Fibroblast of lung (primary cell): ENCODE data around the gene GSN. TPM values are rescaled to one million over a fixed set of nuclear protein-coding genes. Genes with fewer than 3 reads are reported as not detected.

Source experiments
- DNase-seq, 2 donors: peaks; one replicate each; pipeline versions ENCODE4 v3.0.0 to v3.0.0-alpha.2; 2010; ENCODE audit warnings: low read depth in 2 of 2
- H2AFZ ChIP-seq: 2 replicates; pipeline ENCODE4 v1.5.1; 2012; ENCODE audit warnings: low read length, control low read depth, inconsistent platforms
- H3K27ac ChIP-seq: 2 replicates; pipeline ENCODE4 v1.5.1; 2011; ENCODE audit warnings: low read length, control low read depth; ENCODE audit not compliant: insufficient read depth
- H3K27me3 ChIP-seq: 2 replicates; pipeline ENCODE4 v1.5.1; 2011; ENCODE audit warnings: mild to moderate bottlenecking, low read length; ENCODE audit not compliant: control insufficient read depth, insufficient read depth
- H3K36me3 ChIP-seq: 2 replicates; pipeline ENCODE4 v1.5.1; 2011; ENCODE audit warnings: low read length; ENCODE audit not compliant: control insufficient read depth, insufficient read depth
- H3K4me1 ChIP-seq: 2 replicates; pipeline ENCODE4 v1.5.1; 2011; ENCODE audit warnings: low read length; ENCODE audit not compliant: control insufficient read depth, insufficient read depth; ENCODE audit errors: extremely low read depth
- H3K4me2 ChIP-seq: 2 replicates; pipeline ENCODE4 v1.5.1; 2011; ENCODE audit warnings: low read length, control low read depth; ENCODE audit not compliant: insufficient read depth; ENCODE audit errors: extremely low read depth
- H3K4me3 ChIP-seq, 4 experiments: fragments of 200-600 bp in 1 of 4; sonication (generic) in 1 of 4; replicated peaks in 1 of 4; 2 replicates each; pipeline ENCODE4 v1.5.1; 2011 to 2016; ENCODE audit warnings: low read length in 4 of 4, low read depth in 3 of 4, mild to moderate bottlenecking in 3 of 4, control low read depth in 2 of 4, inconsistent platforms in 1 of 4, mixed read lengths in 1 of 4; ENCODE audit not compliant: insufficient read depth in 1 of 4; ENCODE audit errors: control extremely low read depth in 1 of 4
- H3K79me2 ChIP-seq: 2 replicates; pipeline ENCODE4 v1.5.1; 2012; ENCODE audit warnings: mild to moderate bottlenecking, low read length, inconsistent platforms; ENCODE audit not compliant: control insufficient read depth, insufficient read depth
- H3K9ac ChIP-seq: 2 replicates; pipeline ENCODE4 v1.5.1; 2011; ENCODE audit warnings: mild to moderate bottlenecking, low read length, control low read depth; ENCODE audit not compliant: insufficient read depth
- H3K9me3 ChIP-seq: 2 replicates; pipeline ENCODE4 v1.5.1; 2012; ENCODE audit warnings: low read depth, low read length; ENCODE audit not compliant: control insufficient read depth, insufficient read depth
- H4K20me1 ChIP-seq: 2 replicates; pipeline ENCODE4 v1.5.1; 2011; ENCODE audit warnings: low read length; ENCODE audit not compliant: control insufficient read depth, insufficient read depth; ENCODE audit errors: extremely low read depth
- EZH2 ChIP-seq: IDR thresholded peaks from 2 replicates; pipeline ENCODE4 v1.5.1; 2012; ENCODE audit warnings: low read length, control low read depth, mild to moderate bottlenecking; ENCODE audit errors: missing control alignments
- polyA plus RNA-seq, 2 donors: library from polyadenylated mRNA; depleted of rRNA in 1 of 2; stranded (reverse) in 1 of 2; unstranded in 1 of 2; fragments of >200 nt; gene quantifications; 2 replicates each; pipeline ENCODE4 v1.2.1, GENCODE V29; 2011 to 2012; ENCODE audit warnings: missing spikeins in 1 of 2
- total RNA-seq: library from RNA; depleted of rRNA; stranded (reverse); fragments of >200 nt; gene quantifications from 2 replicates; pipeline ENCODE4 v1.2.1, GENCODE V29; 2014
- TF ChIP-seq, protein P1 (sequence below), 2 donors: IDR thresholded peaks in 1 of 2; conservative IDR thresholded peaks in 1 of 2; 1 replicate in 1 of 2; 2 replicates in 1 of 2; pipeline ENCODE4 v1.5.1; 2011 to 2012; ENCODE audit warnings: low read length in 2 of 2, control low read depth in 1 of 2, inconsistent platforms in 1 of 2, low read depth in 1 of 2, mild to moderate bottlenecking in 1 of 2

Gene GSN
- total and polyA plus RNA-seq, 2 donors (not counting 1 experiment from before 2014, with no cell fraction given), result 432 to 588 TPM

DNA sequence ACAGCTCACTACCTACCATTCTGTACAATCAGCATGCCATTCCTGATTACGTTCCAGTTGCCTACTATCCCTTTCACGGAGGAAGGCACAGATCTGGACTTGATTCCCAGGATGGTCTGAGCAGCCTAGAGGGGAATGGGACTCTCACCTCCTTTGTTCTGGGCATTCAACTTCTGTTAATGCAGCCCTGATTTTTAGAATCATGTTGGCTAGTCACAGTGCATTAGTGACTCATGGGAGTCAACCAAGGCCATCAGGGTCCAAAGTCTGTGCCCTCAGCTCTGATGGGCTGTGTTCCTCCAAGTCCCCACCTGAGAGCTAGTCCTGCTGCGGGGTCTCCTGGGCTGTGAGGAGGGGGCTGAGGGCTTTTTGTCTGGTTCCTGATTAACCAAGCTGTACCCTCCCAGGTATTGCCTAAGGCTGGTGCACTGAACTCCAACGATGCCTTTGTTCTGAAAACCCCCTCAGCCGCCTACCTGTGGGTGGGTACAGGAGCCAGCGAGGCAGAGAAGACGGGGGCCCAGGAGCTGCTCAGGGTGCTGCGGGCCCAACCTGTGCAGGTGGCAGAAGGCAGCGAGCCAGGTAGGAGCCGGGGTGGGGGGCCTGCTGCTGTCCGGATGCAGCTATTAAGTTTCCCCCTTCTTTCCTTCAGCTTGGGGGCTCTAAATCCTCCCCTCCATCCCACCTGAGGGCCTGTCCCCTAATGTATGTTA lies 59.1 kb downstream of the GSN start:
- Histone ChIP-seq H3K27ac (peak overlapping the region; percentile 68), H3K79me2 (no peaks in the 10 kb centered on the region), H3K4me1 (peaks cover 31% of the 10 kb centered on the region), H3K9ac (no peak overlapping the region), H4K20me1 (no peaks in the 10 kb centered on the region), H3K27me3 (no peaks in the 10 kb centered on the region), H3K4me3 (no peak overlapping the region), H3K4me2 (no peak overlapping the region), H3K36me3 (peaks cover 49% of the 10 kb centered on the region), H2AFZ (no peak overlapping the region), H3K9me3 (no peaks in the 10 kb centered on the region)
- TF ChIP-seq, protein P1, sequence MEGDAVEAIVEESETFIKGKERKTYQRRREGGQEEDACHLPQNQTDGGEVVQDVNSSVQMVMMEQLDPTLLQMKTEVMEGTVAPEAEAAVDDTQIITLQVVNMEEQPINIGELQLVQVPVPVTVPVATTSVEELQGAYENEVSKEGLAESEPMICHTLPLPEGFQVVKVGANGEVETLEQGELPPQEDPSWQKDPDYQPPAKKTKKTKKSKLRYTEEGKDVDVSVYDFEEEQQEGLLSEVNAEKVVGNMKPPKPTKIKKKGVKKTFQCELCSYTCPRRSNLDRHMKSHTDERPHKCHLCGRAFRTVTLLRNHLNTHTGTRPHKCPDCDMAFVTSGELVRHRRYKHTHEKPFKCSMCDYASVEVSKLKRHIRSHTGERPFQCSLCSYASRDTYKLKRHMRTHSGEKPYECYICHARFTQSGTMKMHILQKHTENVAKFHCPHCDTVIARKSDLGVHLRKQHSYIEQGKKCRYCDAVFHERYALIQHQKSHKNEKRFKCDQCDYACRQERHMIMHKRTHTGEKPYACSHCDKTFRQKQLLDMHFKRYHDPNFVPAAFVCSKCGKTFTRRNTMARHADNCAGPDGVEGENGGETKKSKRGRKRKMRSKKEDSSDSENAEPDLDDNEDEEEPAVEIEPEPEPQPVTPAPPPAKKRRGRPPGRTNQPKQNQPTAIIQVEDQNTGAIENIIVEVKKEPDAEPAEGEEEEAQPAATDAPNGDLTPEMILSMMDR (conservative IDR thresholded peaks at IDR 0.05 in 1 of 2, IDR thresholded peaks at IDR 0.05 in 1 of 2; ENCODE audit: low read depth in 1 of 2, low read length in 2 of 2), result no peak
- no peak for TF ChIP-seq EZH2
- no peak for DNase-seq

DNA sequence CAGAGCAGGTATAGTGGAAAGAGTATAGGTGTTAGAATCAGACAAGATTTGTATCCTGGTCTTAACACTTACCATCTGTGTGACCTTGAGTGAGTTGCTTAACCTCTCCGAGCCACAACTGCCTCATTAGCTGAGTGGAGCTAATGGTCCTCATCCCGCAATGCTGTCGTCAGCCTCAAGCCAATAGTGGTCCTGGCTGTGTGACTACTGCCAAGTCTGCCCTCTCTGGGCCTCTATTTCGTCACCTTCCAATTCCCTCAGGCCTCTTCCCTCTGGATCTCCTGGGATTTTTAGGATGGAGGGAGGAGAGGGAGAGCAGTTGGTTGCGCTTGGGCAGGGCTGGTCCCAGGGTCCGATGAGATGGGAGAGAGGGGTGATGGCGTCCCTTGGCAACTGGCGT lies 60.5 kb downstream of the GSN start:
- H3K9me3 ChIP-seq, result no peaks in the 10 kb centered on the region
- TF ChIP-seq, protein P1 (conservative IDR thresholded peaks at IDR 0.05 in 1 of 2, IDR thresholded peaks at IDR 0.05 in 1 of 2; ENCODE audit: low read depth in 1 of 2, low read length in 2 of 2), result no peak
- no peak for TF ChIP-seq EZH2
- no peaks in the 10 kb centered on the region for H4K20me1 ChIP-seq
- no peak overlapping the region for H3K9ac ChIP-seq
- peaks cover 49% of the 10 kb centered on the region for H3K36me3 ChIP-seq
- H3K4me1 ChIP-seq, result peaks cover 32% of the 10 kb centered on the region
- no peak overlapping the region for H3K27ac ChIP-seq
- DNase-seq, result no peak
- no peak overlapping the region for H2AFZ ChIP-seq
- H3K79me2 ChIP-seq, result no peaks in the 10 kb centered on the region
- H3K4me3 ChIP-seq, result no peak overlapping the region
- no peak overlapping the region for H3K4me2 ChIP-seq
- no peaks in the 10 kb centered on the region for H3K27me3 ChIP-seq

DNA sequence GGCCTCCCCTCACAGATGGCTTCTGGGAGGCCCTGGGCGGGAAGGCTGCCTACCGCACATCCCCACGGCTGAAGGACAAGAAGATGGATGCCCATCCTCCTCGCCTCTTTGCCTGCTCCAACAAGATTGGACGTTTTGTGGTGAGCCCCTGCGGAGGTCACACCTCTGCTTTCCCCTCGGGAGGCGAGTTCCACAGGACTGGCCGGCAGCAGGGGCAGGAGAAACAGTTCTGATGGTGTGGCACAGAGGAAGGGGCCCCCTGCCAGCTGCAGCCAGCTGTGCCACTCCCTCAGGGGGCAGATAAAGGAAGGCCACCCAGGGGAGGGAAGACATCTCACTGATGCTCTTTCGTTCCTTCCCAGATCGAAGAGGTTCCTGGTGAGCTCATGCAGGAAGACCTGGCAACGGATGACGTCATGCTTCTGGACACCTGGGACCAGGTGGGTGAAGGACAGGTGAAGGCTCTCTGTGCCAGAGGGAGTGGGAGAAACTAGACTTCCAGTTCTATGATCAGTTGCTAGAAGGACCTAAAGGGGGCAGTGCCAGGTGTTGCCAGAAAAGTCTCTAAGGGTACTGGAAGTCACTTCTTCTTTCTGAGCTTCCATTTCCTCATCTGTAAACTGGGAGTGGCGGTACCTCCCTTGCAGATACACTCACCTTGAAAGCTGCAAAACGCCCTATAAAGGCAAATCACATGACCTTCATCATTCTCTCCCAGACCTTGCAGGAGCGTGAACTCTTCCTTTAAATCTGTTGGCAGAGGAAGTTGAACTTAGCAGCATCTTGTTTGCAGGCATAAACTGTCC lies 61.1 kb downstream of the GSN start:
- H3K4me3 ChIP-seq, result no peak overlapping the region
- no peak overlapping the region for H2AFZ ChIP-seq
- no peaks in the 10 kb centered on the region for H3K27me3 ChIP-seq
- DNase-seq, result no peak
- peaks cover 32% of the 10 kb centered on the region for H3K4me1 ChIP-seq
- H3K36me3 ChIP-seq, result peaks cover 49% of the 10 kb centered on the region
- H3K9ac ChIP-seq, result no peak overlapping the region
- no peaks in the 10 kb centered on the region for H4K20me1 ChIP-seq
- H3K27ac ChIP-seq, result no peak overlapping the region
- no peaks in the 10 kb centered on the region for H3K79me2 ChIP-seq
- TF ChIP-seq, protein P1 (conservative IDR thresholded peaks at IDR 0.05 in 1 of 2, IDR thresholded peaks at IDR 0.05 in 1 of 2; ENCODE audit: low read depth in 1 of 2, low read length in 2 of 2), result no peak
- no peak for TF ChIP-seq EZH2
- H3K4me2 ChIP-seq, result no peak overlapping the region
- no peaks in the 10 kb centered on the region for H3K9me3 ChIP-seq
